ENCODE measurements around the gene CATSPERD.

- peak; percentile 51 for TF ChIP-seq CTCF (IDR thresholded peaks at IDR 0.05)
- no peak for TF ChIP-seq NR3C1 (IDR thresholded peaks at IDR 0.05)
- no peak for TF ChIP-seq JUN (IDR thresholded peaks at IDR 0.05)
- no peak for TF ChIP-seq EP300 (IDR thresholded peaks at IDR 0.05)
- TF ChIP-seq ZFP36 (IDR thresholded peaks at IDR 0.05; ENCODE audit: borderline replicate concordance, partially characterized antibody): no peak
- no peak for TF ChIP-seq POLR2A (IDR thresholded peaks at IDR 0.05; ENCODE audit: low read length)
- TF ChIP-seq HMGXB4 (CRISPR knock-in tag; IDR thresholded peaks at IDR 0.05; ENCODE audit: borderline replicate concordance): no peak
- no peak for TF ChIP-seq REST (IDR thresholded peaks at IDR 0.05)
- no peak for TF ChIP-seq FOSB (CRISPR knock-in tag; IDR thresholded peaks at IDR 0.05)
- TF ChIP-seq MAX (IDR thresholded peaks at IDR 0.05): no peak
- no peak for TF ChIP-seq RFX5 (IDR thresholded peaks at IDR 0.05)
These were observed 103.3 kb downstream of the CATSPERD start for GRCh38 chr19:5823579-5824281.

All from A549 (cell line).